AG04449 (cell line): ENCODE results near the gene KCNA10.

Source experiments
- CTCF ChIA-PET: fragments of 350-600 bp; formaldehyde crosslinking; extraction: SDS; loops from one replicate; lab custom pipeline; 2021; ENCODE audit warnings: antibody characterized with exemption; lab: Yijun Ruan, JAX
- POLR2A ChIA-PET: fragments of 400-600, 350-600 bp; formaldehyde crosslinking; extraction: SDS; loops from one replicate; lab custom pipeline; 2020; ENCODE audit warnings: antibody characterized with exemption, inconsistent platforms; lab: Yijun Ruan, JAX
- DNase-seq: peaks from one replicate; pipeline ENCODE4 v3.0.0-alpha.2; 2010; ENCODE audit warnings: low read depth, low spot score
- H3K4me3 ChIP-seq: 2 replicates; pipeline ENCODE4 v1.5.1; 2011; ENCODE audit warnings: low read depth, mild to moderate bottlenecking, control low read depth, low read length
- CTCF ChIP-seq: IDR thresholded peaks from one replicate; pipeline ENCODE4 v1.5.1; 2011; ENCODE audit warnings: mild to moderate bottlenecking, moderate library complexity, low read length, control low read depth, inconsistent platforms; ENCODE audit not compliant: insufficient read depth; ENCODE audit errors: missing control alignments

KCNA10 gene

GRCh38 chr1:110540891-110541685 is 22.1 kb upstream of the KCNA10 start:
- DNase-seq: no peak
- H3K4me3 ChIP-seq: no peak overlapping the region
- no peak for TF ChIP-seq CTCF
- CTCF ChIA-PET: no interaction called here
- POLR2A ChIA-PET: no interaction called here

GRCh38 chr1:110538921-110539320 is 19.9 kb upstream of the KCNA10 start:
- ChIA-PET CTCF (no interaction called here), POLR2A (no interaction called here)
- no peak for TF ChIP-seq CTCF
- DNase-seq: no peak
- H3K4me3 ChIP-seq: no peak overlapping the region

- no peak for DNase-seq
- ChIA-PET POLR2A (no interaction called here), CTCF (no interaction called here)
- no peak overlapping the region for H3K4me3 ChIP-seq
- TF ChIP-seq CTCF: no peak
Observed at GRCh38 chr1:110538075-110538474, 19.1 kb upstream of the KCNA10 start.

GRCh38 chr1:110535985-110536384 is 17.0 kb upstream of the KCNA10 start:
- no peak for DNase-seq
- no peak overlapping the region for H3K4me3 ChIP-seq
- POLR2A ChIA-PET: interaction anchor here (0.6 kb wide), 1 partner anchor 9 kb away, joined by 4 read pairs; no protein-coding TSS in a partner anchor
- CTCF ChIA-PET: no interaction called here
- TF ChIP-seq CTCF: no peak

- DNase-seq: no peak
- CTCF ChIA-PET: interaction anchor here (1.1 to 1.2 kb wide), 2 partner anchors 9 to 11 kb away, joined by 3 to 4 read pairs; no protein-coding TSS in a partner anchor
- H3K4me3 ChIP-seq: no peak overlapping the region
- POLR2A ChIA-PET: no interaction called here
- TF ChIP-seq CTCF: no peak
Observed at GRCh38 chr1:110533230-110533629, 14.3 kb upstream of the KCNA10 start.

GRCh38 chr1:110529011-110529410 is 10.0 kb upstream of the KCNA10 start:
- H3K4me3 ChIP-seq: no peak overlapping the region
- DNase-seq: no peak
- CTCF ChIA-PET: no interaction called here
- TF ChIP-seq CTCF: no peak
- POLR2A ChIA-PET: no interaction called here
